MM.1S (cell line): ENCODE results near the gene SSH3.

Experiments
- DNase-seq: peaks from one replicate; pipeline ENCODE4 v3.0.0-alpha.2; 2015
- H2AFZ ChIP-seq: fragments of 300-600 bp; sonication (generic); 2 replicates; pipeline ENCODE4 v1.6.0; 2016; ENCODE audit warnings: antibody characterized with exemption, low read length
- H3F3A ChIP-seq: fragments of 300-600 bp; sonication (generic); 2 replicates; pipeline ENCODE4 v1.6.1; 2016; ENCODE audit warnings: mild to moderate bottlenecking, antibody characterized with exemption, low read length, moderate library complexity, mixed read lengths; ENCODE audit not compliant: insufficient read depth
- H3K27ac ChIP-seq: fragments of 300-600 bp; sonication (generic); 2 replicates; pipeline ENCODE4 v1.5.1; 2016; ENCODE audit warnings: mild to moderate bottlenecking, low read length
- H3K27me3 ChIP-seq: fragments of 300-600 bp; sonication (generic); replicated peaks from 2 replicates; pipeline ENCODE4 v1.6.0; 2016; ENCODE audit warnings: low read length; ENCODE audit not compliant: insufficient read depth
- H3K36me3 ChIP-seq: fragments of 300-600 bp; sonication (generic); replicated peaks from 2 replicates; pipeline ENCODE4 v1.6.1; 2016; ENCODE audit warnings: mild to moderate bottlenecking, low read length, mixed read lengths; ENCODE audit not compliant: insufficient read depth
- H3K4me1 ChIP-seq: fragments of 300-600 bp; sonication (generic); 2 replicates; pipeline ENCODE4 v1.6.1; 2016; ENCODE audit warnings: low read length, mixed read lengths
- H3K4me2 ChIP-seq: fragments of 300-600 bp; sonication (generic); 2 replicates; pipeline ENCODE4 v1.6.0; 2016; ENCODE audit warnings: low read depth, low read length
- H3K4me3 ChIP-seq: fragments of 300-600 bp; sonication (generic); 2 replicates; pipeline ENCODE4 v1.5.1; 2016; ENCODE audit warnings: low read length, mixed read lengths
- H3K79me2 ChIP-seq: fragments of 300-600 bp; sonication (generic); 2 replicates; pipeline ENCODE4 v1.6.1; 2016; ENCODE audit warnings: mixed run types, low read length, mixed read lengths
- H3K9ac ChIP-seq: fragments of 300-600 bp; sonication (generic); 2 replicates; pipeline ENCODE4 v1.6.1; 2016; ENCODE audit warnings: low read length, mixed read lengths
- H3K9me2 ChIP-seq: fragments of 300-600 bp; sonication (generic); replicated peaks from 2 replicates; pipeline ENCODE4 v1.6.1; 2016; ENCODE audit warnings: mild to moderate bottlenecking, low read length, mixed read lengths; ENCODE audit not compliant: insufficient read depth
- H3K9me3 ChIP-seq: fragments of 300-600 bp; sonication (generic); replicated peaks from 2 replicates; pipeline ENCODE4 v1.6.1; 2016; ENCODE audit warnings: mild to moderate bottlenecking, low read length, mixed read lengths; ENCODE audit not compliant: insufficient read depth
- H4K20me1 ChIP-seq: fragments of 300-600 bp; sonication (generic); 2 replicates; pipeline ENCODE4 v1.6.1; 2016; ENCODE audit warnings: mild to moderate bottlenecking, low read length, moderate library complexity, mixed read lengths; ENCODE audit not compliant: insufficient read depth
- CTCF ChIP-seq: fragments of 300-600 bp; sonication (generic); IDR thresholded peaks from 2 replicates; pipeline ENCODE4 v1.5.1; 2016; ENCODE audit warnings: antibody characterized with exemption, low read length, mixed read lengths
- EZH2 ChIP-seq: fragments of 300-600 bp; sonication (generic); optimal IDR thresholded peaks from 2 replicates; pipeline ENCODE3; 2017; ENCODE audit warnings: low read depth, mild to moderate bottlenecking, antibody characterized with exemption, low read length, mixed read lengths
- EZH2phosphoT487 ChIP-seq: fragments of 300-600 bp; sonication (generic); IDR thresholded peaks from 2 replicates; pipeline ENCODE4 v1.6.1; 2018; ENCODE audit warnings: antibody characterized with exemption, low read length

Gene SSH3

GRCh38 chr11:67269401-67270255, 33.7 kb upstream of the SSH3 start:
- peaks cover 20% of the 10 kb centered on the region for H3F3A ChIP-seq
- H3K79me2 ChIP-seq, result peaks cover 87% of the 10 kb centered on the region
- DNase-seq, result no peak
- H3K4me1 ChIP-seq, result peaks cover 62% of the 10 kb centered on the region
- H3K9ac ChIP-seq, result peak overlapping the region; percentile 92; the same call in 1 of the 2 replicates
- H3K27me3 ChIP-seq, result no peaks in the 10 kb centered on the region
- no peaks in the 10 kb centered on the region for H3K9me2 ChIP-seq
- H3K4me3 ChIP-seq, result peak overlapping the region; percentile 81
- H3K27ac ChIP-seq, result peak overlapping the region; percentile 94; the same call in 1 of the 2 replicates
- H4K20me1 ChIP-seq, result peaks cover 45% of the 10 kb centered on the region
- H2AFZ ChIP-seq, result no peak overlapping the region
- peak overlapping the region; percentile 90 for H3K4me2 ChIP-seq
- TF ChIP-seq EZH2phosphoT487 (no peak), EZH2 (no peak), CTCF (no peak)
- H3K9me3 ChIP-seq, result no peaks in the 10 kb centered on the region
- H3K36me3 ChIP-seq, result no peaks in the 10 kb centered on the region; the same call in 1 of the 2 replicates

DNA sequence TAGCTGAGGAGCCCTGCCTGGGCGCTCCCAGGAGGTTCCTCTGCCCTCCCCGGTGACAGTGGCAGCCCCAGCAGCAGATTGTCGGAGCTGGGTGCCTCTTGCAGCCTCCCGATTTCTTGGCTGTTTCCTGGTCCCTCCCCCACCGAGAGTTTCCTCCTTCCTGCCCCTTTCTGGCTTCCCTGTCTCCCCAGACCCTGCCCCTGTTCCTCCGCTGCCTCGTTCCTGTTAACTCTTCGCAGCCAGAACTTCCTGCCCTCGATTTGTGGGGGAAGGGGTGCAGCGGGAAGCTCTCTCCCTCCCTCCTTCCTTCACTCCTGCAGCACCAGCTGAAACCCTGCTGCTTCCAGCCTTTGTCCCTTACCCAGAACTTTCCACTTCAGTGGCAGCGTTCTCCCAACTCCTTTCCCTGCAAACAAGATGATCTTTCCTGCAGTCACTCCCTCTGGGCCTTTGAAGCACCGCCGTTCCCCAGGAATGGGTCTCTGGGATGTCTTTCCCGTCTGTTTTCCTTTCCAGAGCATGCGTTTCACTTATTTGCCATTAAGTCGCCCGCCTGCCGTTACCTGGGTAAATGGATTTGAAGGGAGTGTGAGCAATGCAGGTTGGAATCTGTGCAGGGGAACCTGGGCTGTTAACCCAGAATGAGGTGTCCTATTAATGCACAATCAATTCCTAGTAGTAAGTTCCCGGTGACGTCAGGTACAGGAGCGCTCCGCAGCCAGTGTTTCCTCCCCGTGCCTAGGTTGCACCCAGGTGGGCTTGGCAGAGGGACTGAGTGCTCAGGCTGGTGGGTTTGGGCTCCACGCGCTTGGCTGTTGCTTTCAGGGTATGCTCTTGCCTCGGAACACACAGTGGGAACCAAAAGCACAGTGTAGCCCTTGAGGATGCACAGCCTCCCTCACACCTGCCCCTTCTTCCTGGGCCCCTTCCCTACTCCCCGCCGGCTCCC, 32.8 kb upstream of the SSH3 start:
- Histone ChIP-seq H3K36me3 (no peaks in the 10 kb centered on the region; the same call in 1 of the 2 replicates), H3K27ac (peak overlapping the region; percentile 94; the same call in 1 of the 2 replicates), H2AFZ (no peak overlapping the region), H3K9ac (peak overlapping the region; percentile 92; the same call in 1 of the 2 replicates), H3K4me1 (peaks cover 69% of the 10 kb centered on the region), H3K9me3 (no peaks in the 10 kb centered on the region), H4K20me1 (peaks cover 45% of the 10 kb centered on the region), H3K27me3 (no peaks in the 10 kb centered on the region), H3K79me2 (peaks cover 96% of the 10 kb centered on the region), H3K9me2 (no peaks in the 10 kb centered on the region), H3K4me2 (peak overlapping the region; percentile 90), H3K4me3 (peak overlapping the region; percentile 81; the same call in 1 of the 2 replicates), H3F3A (peaks cover 25% of the 10 kb centered on the region)
- DNase-seq, result no peak
- TF ChIP-seq EZH2phosphoT487 (no peak), CTCF (no peak), EZH2 (no peak)

DNA sequence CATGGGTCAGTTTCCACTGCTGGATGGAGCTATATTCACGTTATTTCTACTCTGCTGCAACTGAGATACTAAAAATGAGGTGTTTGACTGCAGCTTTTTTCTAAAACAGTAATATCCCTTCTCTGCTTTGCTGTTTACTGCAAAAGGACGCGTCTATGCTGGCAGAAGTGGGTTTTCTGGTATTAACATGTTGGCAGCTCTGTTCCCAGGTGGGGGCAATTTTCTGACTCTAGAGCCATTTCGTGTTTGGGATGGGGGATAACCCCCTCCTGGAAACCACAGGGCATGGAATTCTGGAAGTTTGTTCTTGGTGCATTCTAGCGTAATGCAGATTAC, 32.2 kb upstream of the SSH3 start:
- Histone ChIP-seq H3K27ac (no peak overlapping the region), H4K20me1 (peaks cover 45% of the 10 kb centered on the region), H3K9ac (no peak overlapping the region), H3K4me3 (no peak overlapping the region), H3F3A (peaks cover 31% of the 10 kb centered on the region), H3K79me2 (peaks cover 97% of the 10 kb centered on the region), H3K4me2 (peak overlapping the region; percentile 90; the same call in 1 of the 2 replicates), H3K9me3 (no peaks in the 10 kb centered on the region), H3K4me1 (peaks cover 70% of the 10 kb centered on the region), H3K27me3 (no peaks in the 10 kb centered on the region), H3K36me3 (no peaks in the 10 kb centered on the region; the same call in 1 of the 2 replicates), H3K9me2 (no peaks in the 10 kb centered on the region), H2AFZ (no peak overlapping the region)
- no peak for TF ChIP-seq EZH2
- no peak for TF ChIP-seq EZH2phosphoT487
- TF ChIP-seq CTCF, result no peak
- DNase-seq, result no peak
